NOMO-1 treated with DMSO at 0.1 percent for 48 hours (cell line): ENCODE measurements around the gene OR52B2.
"Not testable (repeated sequence)": the region's sequence is repeated elsewhere in the genome, so short reads cannot be mapped to it uniquely, and the experiment has no call there.

Experiments used
- DNase-seq: peaks from one replicate; lab custom pipeline; 2025; ENCODE audit not compliant: unreplicated experiment; lab: John Stamatoyannopoulos, UW

The OR52B2 gene

GRCh38 chr11:6156628-6157359 lies 13.3 kb downstream of the OR52B2 start:
- peak; percentile 47 for DNase-seq

GRCh38 chr11:6152126-6152525 lies 18.0 kb downstream of the OR52B2 start:
- no peak for DNase-seq

- DNase-seq: no peak
Observed at GRCh38 chr11:6151117-6151516, 19.0 kb downstream of the OR52B2 start.

GRCh38 chr11:6143737-6144136 lies 26.4 kb downstream of the OR52B2 start:
- DNase-seq: not testable (repeated sequence)

- DNase-seq: no peak
Observed at GRCh38 chr11:6142936-6143335, 27.2 kb downstream of the OR52B2 start.

GRCh38 chr11:6135936-6136335 lies 34.2 kb downstream of the OR52B2 start:
- not testable (repeated sequence) for DNase-seq

- no peak for DNase-seq
Observed at GRCh38 chr11:6132431-6132830, 37.7 kb downstream of the OR52B2 start.

- peak; percentile 73 for DNase-seq
Observed at GRCh38 chr11:6129635-6130034, 40.5 kb downstream of the OR52B2 start.

GRCh38 chr11:6129011-6129410 lies 41.1 kb downstream of the OR52B2 start:
- DNase-seq: peak; percentile 17

- DNase-seq: peak; percentile 38
Observed at GRCh38 chr11:6127881-6128280, 42.2 kb downstream of the OR52B2 start.

- no peak for DNase-seq
Observed at GRCh38 chr11:6124245-6124644, 45.9 kb downstream of the OR52B2 start.
